CD14-positive monocyte (primary cell): ENCODE data around the gene PEX11A. TPM values are rescaled to one million over a fixed set of nuclear protein-coding genes. Genes with fewer than 3 reads are reported as not detected.

ENCODE experiments used
- DNase-seq, 3 donors: peaks; one replicate each; pipeline ENCODE4 v3.0.0-alpha.2; 2011 to 2022
- H2AFZ ChIP-seq: 2 replicates; pipeline ENCODE4 v1.6.0; 2012; ENCODE audit warnings: mild to moderate bottlenecking, low read depth, low read length, inconsistent platforms; ENCODE audit not compliant: insufficient read depth, poor library complexity, severe bottlenecking
- H3K27ac ChIP-seq, 2 donors: 1 replicate in 1 of 2; 2 replicates in 1 of 2; pipeline ENCODE4 v1.5.1; 2012 to 2013; ENCODE audit warnings: low read length in 2 of 2, control low read depth in 1 of 2, inconsistent platforms in 1 of 2, low read depth in 1 of 2, mild to moderate bottlenecking in 1 of 2
- H3K27me3 ChIP-seq, 2 donors: one replicate each; pipeline versions ENCODE4 v1.6.0 to v1.6.1; 2011 to 2013; ENCODE audit warnings: low read length in 2 of 2; ENCODE audit not compliant: control insufficient read depth in 2 of 2, insufficient read depth in 2 of 2
- H3K36me3 ChIP-seq, 2 donors: replicated peaks in 1 of 2; 1 replicate in 1 of 2; 2 replicates in 1 of 2; pipeline versions ENCODE4 v1.5.1 to v1.6.1; 2012 to 2013; ENCODE audit warnings: low read length in 2 of 2, control low read depth in 1 of 2, inconsistent platforms in 1 of 2, mild to moderate bottlenecking in 1 of 2; ENCODE audit not compliant: insufficient read depth in 2 of 2, control insufficient read depth in 1 of 2
- H3K4me1 ChIP-seq, 2 donors: 1 replicate in 1 of 2; 2 replicates in 1 of 2; pipeline versions ENCODE4 v1.5.1 to v1.6.1; 2012 to 2013; ENCODE audit warnings: low read length in 2 of 2, control low read depth in 1 of 2, inconsistent platforms in 1 of 2, mild to moderate bottlenecking in 1 of 2, moderate library complexity in 1 of 2; ENCODE audit not compliant: insufficient read depth in 2 of 2, control insufficient read depth in 1 of 2
- H3K4me2 ChIP-seq: replicated peaks from 2 replicates; pipeline ENCODE3; 2012; ENCODE audit warnings: low read length, moderate library complexity, mild to moderate bottlenecking; ENCODE audit not compliant: poor library complexity, severe bottlenecking; ENCODE audit errors: extremely low read depth
- H3K4me3 ChIP-seq, 3 experiments: fragments of 200-600 bp in 1 of 3; sonication (generic) in 1 of 3; replicated peaks in 1 of 3; 1 replicate in 2 of 3; 2 replicates in 1 of 3; pipeline ENCODE4 v1.5.1; 2011 to 2013; ENCODE audit warnings: low read length in 3 of 3, mild to moderate bottlenecking in 3 of 3, control low read depth in 2 of 3, low read depth in 2 of 3, inconsistent platforms in 1 of 3, moderate library complexity in 1 of 3
- H3K79me2 ChIP-seq: 2 replicates; pipeline ENCODE4 v1.6.0; 2012; ENCODE audit warnings: mild to moderate bottlenecking, control low read depth, inconsistent platforms, low read length, moderate library complexity; ENCODE audit not compliant: insufficient read depth
- H3K9ac ChIP-seq: 2 replicates; pipeline ENCODE4 v1.6.0; 2017; ENCODE audit warnings: low read length, mild to moderate bottlenecking; ENCODE audit not compliant: insufficient read depth, poor library complexity, severe bottlenecking
- H3K9me3 ChIP-seq, 2 donors: replicated peaks in 1 of 2; 1 replicate in 1 of 2; 2 replicates in 1 of 2; pipeline versions ENCODE4 v1.5.1 to v1.6.1; 2012 to 2013; ENCODE audit warnings: low read length in 2 of 2, control low read depth in 1 of 2; ENCODE audit not compliant: control insufficient read depth in 1 of 2, insufficient read depth in 1 of 2
- H4K20me1 ChIP-seq: 2 replicates; pipeline ENCODE4 v1.6.0; 2012; ENCODE audit warnings: mild to moderate bottlenecking, low read length, control low read depth, moderate library complexity; ENCODE audit not compliant: insufficient read depth
- H3K27ac Mint-ChIP-seq, 7 donors: one replicate each; pipeline ENCODE4 v1.8.0; 2020; ENCODE audit warnings: mild to moderate bottlenecking in 7 of 7, mixed read lengths in 7 of 7, moderate library complexity in 6 of 7, inconsistent platforms in 2 of 7
- H3K27me3 Mint-ChIP-seq, 3 donors: one replicate each; pipeline ENCODE4 v1.8.0; 2021 to 2022; ENCODE audit warnings: low read depth in 3 of 3, mild to moderate bottlenecking in 3 of 3, mixed read lengths in 3 of 3, moderate library complexity in 3 of 3, inconsistent platforms in 1 of 3
- H3K36me3 Mint-ChIP-seq, 2 donors: one replicate each; pipeline ENCODE4 v1.8.0; 2020; ENCODE audit warnings: mixed read lengths in 2 of 2, inconsistent platforms in 1 of 2, mild to moderate bottlenecking in 1 of 2
- H3K4me1 Mint-ChIP-seq: one replicate; pipeline ENCODE4 v1.8.0; 2020; ENCODE audit warnings: mild to moderate bottlenecking, mixed read lengths
- H3K4me3 Mint-ChIP-seq, 2 donors: one replicate each; pipeline ENCODE4 v1.8.0; 2020; ENCODE audit warnings: mild to moderate bottlenecking in 2 of 2, mixed read lengths in 2 of 2, moderate library complexity in 1 of 2
- H3K9me3 Mint-ChIP-seq, 7 donors: one replicate each; pipeline ENCODE4 v1.8.0; 2020 to 2022; ENCODE audit warnings: mixed read lengths in 7 of 7, mild to moderate bottlenecking in 6 of 7, moderate library complexity in 6 of 7, inconsistent platforms in 2 of 7
- CTCF ChIP-seq: fragments of 200-600 bp; IDR thresholded peaks from one replicate; pipeline ENCODE4 v1.8.0; 2022; ENCODE audit warnings: antibody characterized with exemption, mild to moderate bottlenecking
- WGBS: methylation state at CpG from one replicate; pipeline ENCODE4 v1.1.5; 2013; ENCODE audit warnings: missing lambda C conversion rate; ENCODE audit not compliant: insufficient coverage; 5-methylcytosine and 5-hydroxymethylcytosine counted together
- intact Hi-C, 2 donors: fragments of 100-400 bp; cut with micrococcal nuclease; formaldehyde crosslinking; loops; one replicate each; pipeline versions ENCODE4 v1.15.0 to v1.15.1; 2023
- polyA plus RNA-seq, 3 donors: library from polyadenylated mRNA; depleted of rRNA in 1 of 3; unstranded in 2 of 3; stranded (reverse) in 1 of 3; fragments of 300-500 nt in 2 of 3; fragments of >200 nt in 1 of 3; fragmentation: Illumina TruSeq in 2 of 3; gene quantifications; 1 replicate in 2 of 3; 2 replicates in 1 of 3; pipeline ENCODE4 v1.2.3, GENCODE V29; 2012 to 2021

Gene PEX11A
- polyA plus RNA-seq, 3 donors = 0.72 to 0.84 (median 0.75) TPM

DNA sequence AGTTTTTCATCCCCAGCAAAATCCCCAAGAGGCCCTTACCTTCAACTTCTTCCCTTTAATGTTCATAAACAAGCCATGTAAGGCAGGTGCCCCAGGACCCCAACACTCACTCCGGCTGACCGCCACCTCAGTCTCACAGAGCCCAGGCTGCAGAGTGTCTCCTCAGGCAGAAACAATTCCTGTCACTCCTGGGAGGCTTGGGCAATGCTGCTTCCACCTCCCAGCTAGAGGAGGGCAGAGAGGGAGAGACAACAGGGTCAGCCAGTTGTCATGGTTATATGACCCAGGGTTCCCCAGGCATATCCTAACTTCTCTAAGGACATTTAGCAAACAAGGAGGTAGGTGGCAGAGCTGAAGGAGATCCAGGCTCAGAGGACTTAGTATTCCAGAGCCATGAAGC lies 11.3 kb downstream of the PEX11A start, which contains the start of gene PLIN1:
PLIN1 (minus strand) TSS at position 156 of the 400 bp plus-strand sequence. CDS start 1,878 bp downstream, outside the sequence.
- no peaks in the 10 kb centered on the region for H4K20me1 ChIP-seq
- no peak for DNase-seq
- Mint-ChIP-seq H3K27ac (no peak within 1 kb of the TSS), H3K27me3 (peaks cover 2% of the 10 kb centered on the region in 3 donors), H3K36me3 (peaks cover 0 to 6% of the 10 kb centered on the region in 2 donors), H3K9me3 (no peaks in the 10 kb centered on the region), H3K4me3 (peak within 1 kb of the TSS in 1 of 2 donors; percentile 28), H3K4me1 (no peaks in the 10 kb centered on the region)
- no peaks in the 10 kb centered on the region for H3K79me2 ChIP-seq
- no peaks in the 10 kb centered on the region for H3K27me3 ChIP-seq
- H3K4me1 ChIP-seq = no peaks in the 10 kb centered on the region
- intact Hi-C loops = no loop called here
- no peak within 1 kb of the TSS for H3K9ac ChIP-seq
- TF ChIP-seq CTCF = no peak
- no peak within 1 kb of the TSS for H2AFZ ChIP-seq
- H3K27ac ChIP-seq = no peak within 1 kb of the TSS
- H3K4me2 ChIP-seq = no peak within 1 kb of the TSS
- H3K36me3 ChIP-seq = no peaks in the 10 kb centered on the region
- H3K4me3 ChIP-seq = no peak within 1 kb of the TSS
- WGBS = 92% methylated on average over 2 of the region's 2 CpGs
- no peaks in the 10 kb centered on the region for H3K9me3 ChIP-seq

GRCh38 chr15:89677381-89677780 lies 13.2 kb downstream of the PEX11A start:
- Histone ChIP-seq H4K20me1 (no peaks in the 10 kb centered on the region), H3K4me1 (no peaks in the 10 kb centered on the region), H3K4me2 (no peak overlapping the region), H3K79me2 (no peaks in the 10 kb centered on the region), H3K9ac (no peak overlapping the region), H3K4me3 (no peak overlapping the region), H3K27me3 (no peaks in the 10 kb centered on the region), H3K36me3 (no peaks in the 10 kb centered on the region), H3K27ac (no peak overlapping the region), H3K9me3 (no peaks in the 10 kb centered on the region), H2AFZ (no peak overlapping the region)
- Mint-ChIP-seq H3K36me3 (no peaks in the 10 kb centered on the region), H3K9me3 (peaks cover 0 to 1% (median 0%) of the 10 kb centered on the region in 7 donors), H3K4me3 (no peak overlapping the region), H3K27ac (peak overlapping the region in 1 of 7 donors; percentile 45), H3K4me1 (no peaks in the 10 kb centered on the region), H3K27me3 (peaks cover 2% of the 10 kb centered on the region in 3 donors)
- DNase-seq = no peak
- no peak for TF ChIP-seq CTCF
- no CpG with 5 or more reads among the region's 1 CpG for WGBS
- intact Hi-C loops = no loop called here
